ENCODE data around the gene TENM3.
A peak's percentile ranks its signal among the peaks of the same experiment; 100 is the strongest.

Gene TENM3

GRCh38 chr4:182276210-182277109 is 33.3 kb downstream of the TENM3 start (continued):
- TF ChIP-seq, protein P1, sequence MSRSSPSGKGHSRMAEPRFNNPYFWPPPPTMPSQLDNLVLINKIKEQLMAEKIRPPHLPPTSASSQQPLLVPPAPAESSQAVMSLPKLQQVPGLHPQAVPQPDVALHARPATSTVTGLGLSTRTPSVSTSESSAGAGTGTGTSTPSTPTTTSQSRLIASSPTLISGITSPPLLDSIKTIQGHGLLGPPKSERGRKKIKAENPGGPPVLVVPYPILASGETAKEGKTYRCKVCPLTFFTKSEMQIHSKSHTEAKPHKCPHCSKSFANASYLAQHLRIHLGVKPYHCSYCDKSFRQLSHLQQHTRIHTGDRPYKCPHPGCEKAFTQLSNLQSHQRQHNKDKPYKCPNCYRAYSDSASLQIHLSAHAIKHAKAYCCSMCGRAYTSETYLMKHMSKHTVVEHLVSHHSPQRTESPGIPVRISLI (tag by site-specific recombination; IDR thresholded peaks at IDR 0.05) = no peak
- TF ChIP-seq ZBTB6 (tag by site-specific recombination; IDR thresholded peaks at IDR 0.05) (no peak), ZIC2 (tag by site-specific recombination; IDR thresholded peaks at IDR 0.05) (no peak), ZNF155 (tag by site-specific recombination; IDR thresholded peaks at IDR 0.05) (no peak), ZNF837 (tag by site-specific recombination; IDR thresholded peaks at IDR 0.05) (no peak), ZNF248 (tag by site-specific recombination; IDR thresholded peaks at IDR 0.05) (no peak), ZNF2 (tag by site-specific recombination; IDR thresholded peaks at IDR 0.05) (no peak), ZNF521 (tag by site-specific recombination; IDR thresholded peaks at IDR 0.05) (no peak), ZBTB8A (tag by site-specific recombination; IDR thresholded peaks at IDR 0.05) (0 out of 2 replicates have a peak, but pooled peaks have one; percentile 16), TSHZ1 (tag by site-specific recombination; IDR thresholded peaks at IDR 0.05; ENCODE audit: borderline replicate concordance) (no peak), KLF9 (tag by site-specific recombination; IDR thresholded peaks at IDR 0.05; ENCODE audit: low read depth) (no peak), PRDM6 (tag by site-specific recombination; IDR thresholded peaks at IDR 0.05) (peak; percentile 55; the same call in 1 of the 2 replicates), ZNF600 (tag by site-specific recombination; IDR thresholded peaks at IDR 0.05) (no peak), ZNF791 (tag by site-specific recombination; IDR thresholded peaks at IDR 0.05) (no peak), SCRT2 (tag by site-specific recombination; IDR thresholded peaks at IDR 0.05) (no peak), ZNF548 (tag by site-specific recombination; IDR thresholded peaks at IDR 0.05) (no peak), ZNF292 (tag by site-specific recombination; IDR thresholded peaks at IDR 0.05; ENCODE audit: borderline replicate concordance, low read depth) (no peak), ZNF830 (tag by site-specific recombination; IDR thresholded peaks at IDR 0.05; ENCODE audit: low read depth) (no peak), ZNF768 (tag by site-specific recombination; IDR thresholded peaks at IDR 0.05) (no peak), ZNF670 (tag by site-specific recombination; IDR thresholded peaks at IDR 0.05; ENCODE audit: low read depth) (no peak)
- TF ChIP-seq, protein P2, sequence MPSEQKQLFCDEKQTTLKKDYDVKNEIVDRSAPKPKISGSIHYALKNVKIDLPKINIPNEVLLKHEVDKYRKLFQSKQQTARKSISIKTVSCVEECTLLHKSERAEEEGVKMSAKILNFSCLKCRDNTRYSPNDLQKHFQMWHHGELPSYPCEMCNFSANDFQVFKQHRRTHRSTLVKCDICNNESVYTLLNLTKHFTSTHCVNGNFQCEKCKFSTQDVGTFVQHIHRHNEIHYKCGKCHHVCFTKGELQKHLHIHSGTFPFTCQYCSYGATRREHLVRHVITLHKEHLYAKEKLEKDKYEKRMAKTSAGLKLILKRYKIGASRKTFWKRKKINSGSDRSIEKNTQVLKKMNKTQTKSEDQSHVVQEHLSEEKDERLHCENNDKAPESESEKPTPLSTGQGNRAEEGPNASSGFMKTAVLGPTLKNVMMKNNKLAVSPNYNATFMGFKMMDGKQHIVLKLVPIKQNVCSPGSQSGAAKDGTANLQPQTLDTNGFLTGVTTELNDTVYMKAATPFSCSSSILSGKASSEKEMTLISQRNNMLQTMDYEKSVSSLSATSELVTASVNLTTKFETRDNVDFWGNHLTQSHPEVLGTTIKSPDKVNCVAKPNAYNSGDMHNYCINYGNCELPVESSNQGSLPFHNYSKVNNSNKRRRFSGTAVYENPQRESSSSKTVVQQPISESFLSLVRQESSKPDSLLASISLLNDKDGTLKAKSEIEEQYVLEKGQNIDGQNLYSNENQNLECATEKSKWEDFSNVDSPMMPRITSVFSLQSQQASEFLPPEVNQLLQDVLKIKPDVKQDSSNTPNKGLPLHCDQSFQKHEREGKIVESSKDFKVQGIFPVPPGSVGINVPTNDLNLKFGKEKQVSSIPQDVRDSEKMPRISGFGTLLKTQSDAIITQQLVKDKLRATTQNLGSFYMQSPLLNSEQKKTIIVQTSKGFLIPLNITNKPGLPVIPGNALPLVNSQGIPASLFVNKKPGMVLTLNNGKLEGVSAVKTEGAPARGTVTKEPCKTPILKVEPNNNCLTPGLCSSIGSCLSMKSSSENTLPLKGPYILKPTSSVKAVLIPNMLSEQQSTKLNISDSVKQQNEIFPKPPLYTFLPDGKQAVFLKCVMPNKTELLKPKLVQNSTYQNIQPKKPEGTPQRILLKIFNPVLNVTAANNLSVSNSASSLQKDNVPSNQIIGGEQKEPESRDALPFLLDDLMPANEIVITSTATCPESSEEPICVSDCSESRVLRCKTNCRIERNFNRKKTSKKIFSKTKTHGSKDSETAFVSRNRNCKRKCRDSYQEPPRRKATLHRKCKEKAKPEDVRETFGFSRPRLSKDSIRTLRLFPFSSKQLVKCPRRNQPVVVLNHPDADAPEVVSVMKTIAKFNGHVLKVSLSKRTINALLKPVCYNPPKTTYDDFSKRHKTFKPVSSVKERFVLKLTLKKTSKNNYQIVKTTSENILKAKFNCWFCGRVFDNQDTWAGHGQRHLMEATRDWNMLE (tag by site-specific recombination; conservative IDR thresholded peaks at IDR 0.05; ENCODE audit: low read depth) = no peak
- TF ChIP-seq, protein P3, sequence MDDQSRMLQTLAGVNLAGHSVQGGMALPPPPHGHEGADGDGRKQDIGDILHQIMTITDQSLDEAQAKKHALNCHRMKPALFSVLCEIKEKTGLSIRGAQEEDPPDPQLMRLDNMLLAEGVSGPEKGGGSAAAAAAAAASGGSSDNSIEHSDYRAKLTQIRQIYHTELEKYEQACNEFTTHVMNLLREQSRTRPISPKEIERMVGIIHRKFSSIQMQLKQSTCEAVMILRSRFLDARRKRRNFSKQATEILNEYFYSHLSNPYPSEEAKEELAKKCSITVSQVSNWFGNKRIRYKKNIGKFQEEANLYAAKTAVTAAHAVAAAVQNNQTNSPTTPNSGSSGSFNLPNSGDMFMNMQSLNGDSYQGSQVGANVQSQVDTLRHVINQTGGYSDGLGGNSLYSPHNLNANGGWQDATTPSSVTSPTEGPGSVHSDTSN (CRISPR knock-in tag; IDR thresholded peaks at IDR 0.05) = no peak
